SK-N-SH (cell line): ENCODE results near the gene SH3RF1. TPM values are rescaled to one million over a fixed set of nuclear protein-coding genes. Genes with fewer than 3 reads are reported as not detected.

Experiments used
- CTCF ChIA-PET: fragments of 300-600, 350-600 bp; formaldehyde crosslinking; extraction: SDS; loops from one replicate; lab custom pipeline; 2021; lab: Yijun Ruan, JAX
- POLR2A ChIA-PET: fragments of 350-600 bp; sonication (Branson Sonifier 250); formaldehyde crosslinking; extraction: SDS; loops from one replicate; lab custom pipeline; 2020; ENCODE audit warnings: antibody characterized with exemption, inconsistent platforms; lab: Yijun Ruan, JAX
- DNase-seq: peaks from one replicate; pipeline ENCODE4 v3.0.0; 2012
- H2AFZ ChIP-seq: fragments of 200-600 bp; sonication (generic); 2 replicates; pipeline ENCODE4 v1.8.1; 2016; ENCODE audit warnings: antibody characterized with exemption, mild to moderate bottlenecking, low read depth
- H3F3A ChIP-seq: fragments of 200-600 bp; sonication (generic); replicated peaks from 2 replicates; pipeline ENCODE3; 2016; ENCODE audit warnings: antibody characterized with exemption, mild to moderate bottlenecking; ENCODE audit not compliant: insufficient read depth
- H3K27ac ChIP-seq, 2 experiments: fragments of 200-500 bp in 1 of 2; fragments of 200-600 bp in 1 of 2; sonication (Bioruptor generic) in 1 of 2; sonication (generic), shearing (Covaris generic) in 1 of 2; 2 replicates each; pipeline versions ENCODE4 v1.5.1 to v1.6.1; 2014 to 2016; ENCODE audit warnings: low read depth in 2 of 2, inconsistent platforms in 1 of 2, low read length in 1 of 2, mild to moderate bottlenecking in 1 of 2, mixed read lengths in 1 of 2
- H3K27me3 ChIP-seq: fragments of 200-600 bp; sonication (generic), shearing (Covaris generic); 2 replicates; pipeline ENCODE4 v1.6.1; 2016; ENCODE audit warnings: mixed run types; ENCODE audit not compliant: insufficient read depth
- H3K36me3 ChIP-seq, 2 experiments: fragments of 200-500 bp in 1 of 2; fragments of 200-600 bp in 1 of 2; sonication (Bioruptor generic) in 1 of 2; sonication (generic) in 1 of 2; replicated peaks in 1 of 2; 2 replicates each; pipeline versions ENCODE3 to v1.5.1; 2014 to 2016; ENCODE audit warnings: low read length in 1 of 2, mild to moderate bottlenecking in 1 of 2; ENCODE audit not compliant: insufficient read depth in 2 of 2, control insufficient read depth in 1 of 2
- H3K4me1 ChIP-seq, 2 experiments: fragments of 200-500 bp in 1 of 2; fragments of 200-600 bp in 1 of 2; sonication (Bioruptor generic) in 1 of 2; sonication (generic), shearing (Covaris generic) in 1 of 2; 2 replicates each; pipeline versions ENCODE4 v1.5.1 to v1.6.1; 2014 to 2016; ENCODE audit warnings: low read depth in 1 of 2, low read length in 1 of 2, mixed run types in 1 of 2; ENCODE audit not compliant: insufficient read depth in 2 of 2, control insufficient read depth in 1 of 2
- H3K4me2 ChIP-seq: fragments of 200-600 bp; sonication (generic), shearing (Covaris generic); 2 replicates; pipeline ENCODE4 v1.6.1; 2017; ENCODE audit warnings: mixed run types
- H3K4me3 ChIP-seq, 2 experiments: fragments of 200-500 bp in 1 of 2; fragments of 200-600 bp in 1 of 2; sonication (Bioruptor generic) in 1 of 2; sonication (generic), shearing (Covaris generic) in 1 of 2; 2 replicates each; pipeline versions ENCODE4 v1.5.1 to v1.8.1; 2014 to 2016; ENCODE audit warnings: low read depth in 2 of 2, inconsistent platforms in 1 of 2, low read length in 1 of 2, mild to moderate bottlenecking in 1 of 2, mixed read lengths in 1 of 2, moderate library complexity in 1 of 2
- H3K79me2 ChIP-seq: fragments of 200-600 bp; sonication (generic); 2 replicates; pipeline ENCODE4 v1.8.1; 2017; ENCODE audit warnings: mild to moderate bottlenecking; ENCODE audit not compliant: insufficient read depth
- H3K9ac ChIP-seq: fragments of 200-600 bp; sonication (generic); 2 replicates; pipeline ENCODE4 v1.6.1; 2017; ENCODE audit warnings: mixed run types
- H3K9me2 ChIP-seq: fragments of 200-600 bp; sonication (generic); 2 replicates; pipeline ENCODE4 v1.6.1; 2017; ENCODE audit warnings: mixed run types
- H3K9me3 ChIP-seq: fragments of 200-600 bp; sonication (generic); 2 replicates; pipeline ENCODE4 v1.6.1; 2017; ENCODE audit warnings: mixed run types, mild to moderate bottlenecking, moderate library complexity
- H4K20me1 ChIP-seq: fragments of 200-600 bp; sonication (generic); 2 replicates; pipeline ENCODE4 v1.6.1; 2017; ENCODE audit warnings: mild to moderate bottlenecking, mixed run types; ENCODE audit not compliant: insufficient read depth
- CTCF ChIP-seq: fragments of 200-600 bp; sonication (generic); IDR thresholded peaks from 2 replicates; pipeline ENCODE4 v1.6.1; 2017; ENCODE audit warnings: antibody characterized with exemption, mild to moderate bottlenecking, moderate library complexity
- EZH2phosphoT487 ChIP-seq: fragments of 200-600 bp; sonication (generic); IDR thresholded peaks from 2 replicates; pipeline ENCODE4 v1.6.1; 2017; ENCODE audit warnings: low read depth, mixed run types, mild to moderate bottlenecking, antibody characterized with exemption, moderate library complexity, borderline replicate concordance
- FOSL2 ChIP-seq: IDR thresholded peaks from 2 replicates; pipeline ENCODE4 v1.4.0; 2012; ENCODE audit warnings: low read depth, mild to moderate bottlenecking, moderate library complexity, borderline replicate concordance
- GATA2 ChIP-seq: sonication (generic); formaldehyde crosslinking; IDR thresholded peaks from 2 replicates; pipeline ENCODE4 v1.5.0; 2020; ENCODE audit warnings: mild to moderate bottlenecking, missing genetic modification reagents
- IRF3 ChIP-seq: fragments of 150-350 bp; IDR thresholded peaks from 2 replicates; pipeline ENCODE4 v1.6.1; 2016; ENCODE audit warnings: mild to moderate bottlenecking, low read depth, low read length
- JUND ChIP-seq: IDR thresholded peaks from 2 replicates; pipeline ENCODE4 v1.4.0; 2012
- NFIC ChIP-seq: IDR thresholded peaks from 2 replicates; pipeline ENCODE4 v1.4.0; 2012; ENCODE audit warnings: borderline replicate concordance
- REST ChIP-seq: IDR thresholded peaks from 2 replicates; pipeline ENCODE4 v1.6.1; 2012; ENCODE audit warnings: mild to moderate bottlenecking, low read depth, low read length, moderate library complexity
- RFX5 ChIP-seq: IDR thresholded peaks from 2 replicates; pipeline ENCODE4 v1.6.1; 2012; ENCODE audit warnings: mild to moderate bottlenecking, improper control_type of control experiment, low read length
- SIN3A ChIP-seq: IDR thresholded peaks from 2 replicates; pipeline ENCODE4 v1.6.1; 2012; ENCODE audit warnings: low read depth, mild to moderate bottlenecking, low read length, moderate library complexity, borderline replicate concordance
- SMC3 ChIP-seq: IDR thresholded peaks from 2 replicates; pipeline ENCODE4 v1.6.1; 2012; ENCODE audit warnings: low read depth, low read length, improper control_type of control experiment
- TAF1 ChIP-seq: IDR thresholded peaks from 2 replicates; pipeline ENCODE4 v1.6.1; 2012; ENCODE audit warnings: low read depth, mild to moderate bottlenecking, low read length, moderate library complexity, borderline replicate concordance
- TEAD4 ChIP-seq: IDR thresholded peaks from 2 replicates; pipeline ENCODE4 v1.4.0; 2012; ENCODE audit warnings: mild to moderate bottlenecking, borderline replicate concordance; ENCODE audit not compliant: insufficient read depth
- USF2 ChIP-seq: fragments of 150-350 bp; IDR thresholded peaks from 2 replicates; pipeline ENCODE4 v1.6.1; 2017; ENCODE audit warnings: antibody characterized with exemption, low read length, low read depth, borderline replicate concordance
- WGBS: methylation state at CpG from one replicate; pipeline ENCODE4 v1.1.6; 2017; ENCODE audit warnings: low lambda C conversion rate; 5-methylcytosine and 5-hydroxymethylcytosine counted together
- polyA plus RNA-seq, 3 experiments: library from polyadenylated mRNA; depleted of rRNA; stranded (reverse); fragments of >200 nt; gene quantifications; 2 replicates each; pipeline ENCODE4 v1.2.3, GENCODE V29; 2012

Gene SH3RF1
- polyA plus RNA-seq, 1 of the 3 experiments (the other 2 are of a cell fraction) = 22.0 TPM

- no peak for TF ChIP-seq SMC3
- no peak for TF ChIP-seq SIN3A
- TF ChIP-seq NFIC = no peak
- TF ChIP-seq CTCF = no peak
- no peak for TF ChIP-seq JUND
- TF ChIP-seq FOSL2 = no peak
- no peak for TF ChIP-seq REST
- TF ChIP-seq GATA2 (CRISPR knock-in tag) = no peak
- TF ChIP-seq TEAD4 = no peak
- no peak for TF ChIP-seq RFX5
- TF ChIP-seq USF2 = no peak
- TF ChIP-seq EZH2phosphoT487 = no peak
- TF ChIP-seq IRF3 = no peak
- TF ChIP-seq TAF1 = no peak
- Histone ChIP-seq H3F3A (peaks cover 38% of the 10 kb centered on the region), H3K9me2 (no peaks in the 10 kb centered on the region), H3K4me1 (peaks cover 0 to 42% of the 10 kb centered on the region in 2 experiments; a peak in 3 of 4 replicates), H3K36me3 (peaks cover 45 to 70% of the 10 kb centered on the region in 2 experiments), H3K9me3 (no peaks in the 10 kb centered on the region), H4K20me1 (peaks cover 3% of the 10 kb centered on the region; the same call in 1 of the 2 replicates), H3K4me3 (no peak overlapping the region), H3K4me2 (no peak overlapping the region), H2AFZ (no peak overlapping the region), H3K27me3 (no peaks in the 10 kb centered on the region), H3K27ac (peak overlapping the region in 1 of 2 experiments; percentile 83; a peak in 1 of 4 replicates), H3K9ac (no peak overlapping the region), H3K79me2 (peaks cover 78% of the 10 kb centered on the region)
- ChIA-PET CTCF (no interaction called here), POLR2A (no interaction called here)
- 97% methylated on average over 2 of the region's 2 CpGs for WGBS
- DNase-seq = no peak
Measured at GRCh38 chr4:169153481-169154087, 117.2 kb downstream of the SH3RF1 start.
